Left lung (tissue), 10 donors: ENCODE data around the gene GPC5. TPM values are rescaled to one million over a fixed set of nuclear protein-coding genes. Genes with fewer than 3 reads are reported as not detected.

Experiments used
- ATAC-seq: fragments of 200-7000 bp; cut with Tn5 transposase; one replicate; pipeline ENCODE4 v1.9.1; 2020; ENCODE audit warnings: moderate library complexity
- DNase-seq, 4 donors: peaks; one replicate each; pipeline ENCODE4 v3.0.0-alpha.2; 2013 to 2020
- H3K27ac ChIP-seq, 2 donors: fragments of 200-600 bp; sonication (generic) in 1 of 2; one replicate each; pipeline versions ENCODE4 v1.5.0 to v1.8.0; 2020 to 2021
- H3K27me3 ChIP-seq, 2 donors: fragments of 200-600 bp; sonication (generic) in 1 of 2; one replicate each; pipeline versions ENCODE4 v1.5.0 to v1.8.0; 2020 to 2021
- H3K36me3 ChIP-seq, 2 donors: fragments of 200-600 bp; sonication (generic) in 1 of 2; one replicate each; pipeline versions ENCODE4 v1.5.0 to v1.8.0; 2020 to 2021
- H3K4me1 ChIP-seq, 2 donors: fragments of 200-600 bp; one replicate each; pipeline ENCODE4 v1.8.0; 2021
- H3K4me3 ChIP-seq, 2 donors: fragments of 200-600 bp; sonication (generic) in 1 of 2; one replicate each; pipeline versions ENCODE4 v1.5.0 to v1.8.0; 2020 to 2021; ENCODE audit warnings: mild to moderate bottlenecking in 1 of 2
- H3K9me3 ChIP-seq, 2 donors: fragments of 200-600 bp; sonication (generic) in 1 of 2; one replicate each; pipeline versions ENCODE4 v1.5.0 to v1.8.0; 2020 to 2021
- CTCF ChIP-seq, 2 donors: fragments of 200-600 bp; sonication (generic) in 1 of 2; IDR thresholded peaks; one replicate each; pipeline versions ENCODE4 v1.5.0 to v1.8.0; 2021; ENCODE audit warnings: antibody characterized with exemption in 2 of 2
- intact Hi-C, 2 donors: fragments of 100-400 bp; cut with DNase I; formaldehyde crosslinking; loops; one replicate each; pipeline versions ENCODE4 v1.11.2 to v1.14.2; 2022
- polyA plus RNA-seq, 6 donors: library from polyadenylated mRNA; unstranded; fragments of 120-200 nt; gene quantifications; one replicate each; pipeline ENCODE4 v1.2.1, GENCODE V29; 2013; ENCODE audit not compliant: insufficient read length in 6 of 6
- total RNA-seq, 2 donors: library from RNA; stranded (reverse); fragmentation: NEBNext Ultra II Directional; extraction: Animal tissue kit (Norgen Biotek cat#: 25700); gene quantifications; one replicate each; pipeline ENCODE4 v1.2.1, GENCODE V29; 2021
- donor health status: DM: no; HTN: yes; CAD: no.
- donor health status: DM: no; HTN: no; CAD: no.

Gene GPC5
- total and polyA plus RNA-seq, 8 donors: 9.2 to 19.5 (median 11.5) TPM

- no peaks in the 10 kb centered on the region for H3K27me3 ChIP-seq
- H3K36me3 ChIP-seq: no peaks in the 10 kb centered on the region
- TF ChIP-seq CTCF (IDR thresholded peaks at IDR 0.05): no peak
- intact Hi-C loops: no loop called here
- no peak for DNase-seq
- no peak overlapping the region for H3K27ac ChIP-seq
- ATAC-seq: no peak
- no peaks in the 10 kb centered on the region for H3K9me3 ChIP-seq
- no peaks in the 10 kb centered on the region for H3K4me1 ChIP-seq
- no peak overlapping the region for H3K4me3 ChIP-seq
Observed at GRCh38 chr13:91529739-91530482, 131.5 kb downstream of the GPC5 start.

GRCh38 chr13:91531646-91532045, 133.2 kb downstream of the GPC5 start:
- DNase-seq: no peak
- Histone ChIP-seq H3K27me3 (no peaks in the 10 kb centered on the region), H3K4me1 (no peaks in the 10 kb centered on the region), H3K36me3 (no peaks in the 10 kb centered on the region), H3K9me3 (no peaks in the 10 kb centered on the region), H3K27ac (no peak overlapping the region), H3K4me3 (no peak overlapping the region)
- intact Hi-C loops: no loop called here
- no peak for TF ChIP-seq CTCF (IDR thresholded peaks at IDR 0.05)
- no peak for ATAC-seq

- TF ChIP-seq CTCF (IDR thresholded peaks at IDR 0.05): no peak
- Histone ChIP-seq H3K4me3 (no peak overlapping the region), H3K4me1 (no peaks in the 10 kb centered on the region), H3K36me3 (no peaks in the 10 kb centered on the region), H3K27ac (no peak overlapping the region), H3K9me3 (no peaks in the 10 kb centered on the region), H3K27me3 (no peaks in the 10 kb centered on the region)
- ATAC-seq (no peak), DNase-seq (no peak)
- intact Hi-C loops: no loop called here
Observed at GRCh38 chr13:91533354-91533753, 134.9 kb downstream of the GPC5 start.

- H3K27me3 ChIP-seq: no peaks in the 10 kb centered on the region
- H3K36me3 ChIP-seq: no peaks in the 10 kb centered on the region
- ATAC-seq (no peak), DNase-seq (no peak)
- no peak overlapping the region for H3K27ac ChIP-seq
- TF ChIP-seq CTCF (IDR thresholded peaks at IDR 0.05): no peak
- H3K4me3 ChIP-seq: no peak overlapping the region
- H3K9me3 ChIP-seq: no peaks in the 10 kb centered on the region
- intact Hi-C loops: no loop called here
- no peaks in the 10 kb centered on the region for H3K4me1 ChIP-seq
Observed at GRCh38 chr13:91534996-91535395, 136.6 kb downstream of the GPC5 start.

- no peaks in the 10 kb centered on the region for H3K4me1 ChIP-seq
- TF ChIP-seq CTCF (IDR thresholded peaks at IDR 0.05): no peak
- DNase-seq (no peak), ATAC-seq (no peak)
- no peaks in the 10 kb centered on the region for H3K9me3 ChIP-seq
- no peak overlapping the region for H3K27ac ChIP-seq
- H3K4me3 ChIP-seq: no peak overlapping the region
- H3K27me3 ChIP-seq: no peaks in the 10 kb centered on the region
- H3K36me3 ChIP-seq: no peaks in the 10 kb centered on the region
- intact Hi-C loops: no loop called here
Observed at GRCh38 chr13:91537376-91537775, 139.0 kb downstream of the GPC5 start.
